Measurements from ENCODE around the gene ST3GAL4.
"Not testable (repeated sequence)": the region's sequence is repeated elsewhere in the genome, so short reads cannot be mapped to it uniquely, and the experiment has no call there.

Gene ST3GAL4, protein sequence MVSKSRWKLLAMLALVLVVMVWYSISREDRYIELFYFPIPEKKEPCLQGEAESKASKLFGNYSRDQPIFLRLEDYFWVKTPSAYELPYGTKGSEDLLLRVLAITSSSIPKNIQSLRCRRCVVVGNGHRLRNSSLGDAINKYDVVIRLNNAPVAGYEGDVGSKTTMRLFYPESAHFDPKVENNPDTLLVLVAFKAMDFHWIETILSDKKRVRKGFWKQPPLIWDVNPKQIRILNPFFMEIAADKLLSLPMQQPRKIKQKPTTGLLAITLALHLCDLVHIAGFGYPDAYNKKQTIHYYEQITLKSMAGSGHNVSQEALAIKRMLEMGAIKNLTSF

DNA sequence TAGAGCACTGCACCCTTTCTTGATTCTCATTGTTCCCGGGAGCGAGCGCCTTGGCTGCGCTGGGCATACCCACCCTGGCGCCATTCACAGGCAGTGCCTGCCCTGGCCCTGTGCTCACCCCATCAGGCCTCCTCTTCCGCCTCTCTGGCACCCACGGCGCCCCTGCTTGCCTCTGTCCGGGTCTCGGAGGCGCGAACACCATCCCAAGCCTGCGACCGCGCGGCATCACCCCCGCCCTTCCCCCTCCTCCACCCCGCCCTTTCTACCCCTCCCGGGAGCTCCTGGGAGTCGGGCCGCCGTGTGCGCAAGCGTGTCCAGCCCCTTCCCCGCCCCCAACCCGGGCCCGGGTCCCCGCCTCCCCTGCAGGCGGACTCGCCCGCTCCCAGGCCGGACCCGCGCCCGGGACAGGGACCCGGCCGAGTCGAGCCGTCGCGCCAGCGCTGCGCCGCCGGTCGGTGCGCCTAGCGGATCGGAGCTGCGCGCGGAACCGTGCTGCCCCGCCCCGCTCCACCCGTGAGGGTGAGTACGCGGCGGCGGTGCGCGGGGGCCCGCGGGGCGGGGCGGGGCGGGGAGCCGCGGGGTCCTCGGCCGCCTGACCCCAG is at the start of gene ST3GAL4:
TSS of gene ST3GAL4 (plus strand) at position 363 of the 602 bp plus-strand sequence. CDS start 50,470 bp downstream, outside the sequence.
- peak; percentile 74 to 98 for DNase-seq

DNA sequence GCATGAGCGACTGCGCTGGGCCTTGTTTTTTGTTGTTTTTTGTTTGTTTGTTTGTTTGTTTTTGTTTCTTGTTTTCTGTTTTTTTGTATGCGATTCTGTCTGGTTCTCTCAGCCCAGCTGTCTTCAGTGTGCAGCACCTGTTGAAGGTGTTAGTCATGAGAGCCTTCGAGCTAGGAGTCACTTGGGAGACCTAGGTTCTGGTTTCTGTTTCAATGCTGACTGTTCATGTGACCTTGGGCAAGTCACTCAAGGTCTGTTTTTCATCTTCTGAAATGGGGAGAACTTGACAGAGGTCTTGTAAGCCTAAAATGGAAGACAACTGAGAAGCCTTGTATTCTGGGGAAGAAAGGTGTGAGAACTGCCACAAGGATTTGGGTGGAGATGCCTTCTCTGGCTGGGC is 49.8 kb upstream of the ST3GAL4 start:
- DNase-seq = no peak

DNA sequence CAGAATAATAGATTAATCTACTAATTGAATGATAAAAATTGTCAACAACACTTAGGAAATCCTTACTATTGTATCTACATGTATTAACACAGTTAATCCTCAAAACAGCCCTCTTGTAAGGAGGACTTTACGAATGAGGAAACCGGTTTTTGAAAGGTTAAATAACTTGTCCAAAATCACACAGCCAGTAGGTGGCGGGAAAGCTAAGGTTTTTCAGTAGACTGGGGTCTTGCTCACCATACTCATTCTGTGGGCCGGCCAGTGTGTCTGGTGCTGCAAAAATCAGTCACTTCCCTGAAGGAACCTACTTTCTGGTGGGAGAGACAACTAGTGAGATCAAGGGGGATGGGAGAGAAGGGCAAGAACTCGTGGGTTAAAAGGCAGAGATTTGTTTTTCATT is 47.8 kb upstream of the ST3GAL4 start:
- DNase-seq = peak; percentile 67 to 84

DNA sequence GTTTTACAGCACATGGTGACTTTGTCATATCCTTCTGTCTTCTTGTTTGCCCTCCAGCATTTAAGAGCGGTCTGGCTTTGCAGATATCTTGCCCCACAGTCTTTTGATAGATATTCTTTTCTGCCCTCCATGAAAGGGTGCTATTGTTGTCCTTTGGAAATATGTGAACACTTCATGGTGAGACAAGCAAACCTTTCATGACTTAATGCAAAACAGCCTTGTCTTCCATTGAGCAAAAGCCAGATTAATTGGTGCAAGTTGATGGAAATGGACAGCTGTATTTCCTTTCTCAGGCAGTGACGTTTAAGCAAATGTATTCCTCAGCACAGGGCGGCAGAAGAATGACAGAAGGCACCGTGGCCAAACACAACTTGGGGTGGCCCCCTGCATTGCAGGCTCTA is 47.2 kb upstream of the ST3GAL4 start:
- DNase-seq = peak; percentile 89 to 95

DNA sequence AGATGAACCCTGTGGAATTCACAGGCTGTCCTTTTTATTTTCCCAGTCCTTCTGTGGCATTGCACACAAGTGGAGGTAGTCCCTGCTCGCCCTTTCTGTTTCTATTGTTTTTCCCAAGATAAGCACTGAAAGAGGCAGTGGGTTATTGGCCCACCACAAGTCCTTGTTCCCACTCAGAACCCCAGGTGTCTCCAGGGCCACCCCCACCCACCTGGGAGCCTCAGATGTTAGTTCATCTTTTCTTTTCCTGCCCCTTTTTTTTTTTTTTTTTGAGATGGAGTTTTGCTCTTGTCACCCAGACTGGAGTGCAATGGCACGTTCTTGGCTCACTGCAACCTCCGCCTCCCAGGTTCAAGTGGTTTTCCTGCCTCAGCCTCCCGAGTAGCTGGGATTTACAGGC is 46.7 kb upstream of the ST3GAL4 start:
- DNase-seq = not testable (repeated sequence)

DNA sequence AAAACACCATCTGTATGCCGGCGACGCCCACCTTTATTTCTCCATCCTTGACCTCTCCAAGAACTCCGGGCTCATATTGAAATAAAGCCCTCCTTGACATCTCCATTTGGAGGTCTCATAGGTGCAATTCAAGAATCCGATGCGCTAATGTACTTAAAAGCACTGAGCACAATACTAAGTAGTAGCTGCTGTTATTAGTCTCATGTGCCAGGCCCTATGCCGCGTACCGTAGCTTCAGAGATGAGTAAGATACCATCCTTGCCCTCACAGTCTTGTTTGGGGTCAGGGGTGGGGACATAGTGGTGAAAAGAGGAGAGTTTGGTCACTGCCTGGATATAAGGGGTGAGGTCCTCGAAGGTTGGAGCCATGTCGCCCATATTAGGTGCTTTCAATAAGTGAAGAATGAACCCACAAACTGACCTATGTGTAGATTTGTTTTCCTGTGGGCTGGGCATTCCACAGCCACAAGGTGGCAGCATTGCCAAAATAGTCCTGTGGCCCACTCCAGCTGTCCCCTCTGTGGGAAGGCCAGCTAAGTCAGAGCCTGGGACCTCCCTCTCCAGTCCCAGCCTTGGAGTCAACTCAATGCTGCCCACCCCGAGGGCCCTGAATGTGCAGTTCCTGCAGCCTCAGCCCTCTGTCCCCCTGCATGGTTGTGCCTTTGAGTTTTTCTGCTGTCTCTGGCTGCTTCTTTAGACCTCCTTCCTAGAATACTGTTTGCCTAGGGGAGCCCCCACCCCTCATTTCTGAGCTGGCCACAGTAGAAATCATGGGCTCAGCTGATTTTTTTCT is 45.1 kb upstream of the ST3GAL4 start:
- DNase-seq = peak; percentile 83 to 94

DNA sequence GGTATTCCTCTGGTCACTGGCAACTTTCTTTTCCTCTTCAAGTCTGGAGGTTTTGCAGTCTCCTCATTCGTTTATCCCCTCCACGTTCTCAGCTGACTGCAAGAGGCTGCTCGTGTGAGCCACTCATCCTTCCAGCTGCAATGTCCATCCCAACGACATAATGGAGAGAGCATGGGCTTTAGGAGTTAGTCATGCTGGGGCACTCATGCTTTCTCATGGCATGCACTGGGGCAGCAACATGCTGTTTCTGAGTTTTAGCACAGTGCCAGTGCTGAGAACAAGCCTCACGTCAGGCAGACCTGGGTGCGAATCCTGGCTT is 44.5 kb upstream of the ST3GAL4 start:
- no peak for DNase-seq

DNA sequence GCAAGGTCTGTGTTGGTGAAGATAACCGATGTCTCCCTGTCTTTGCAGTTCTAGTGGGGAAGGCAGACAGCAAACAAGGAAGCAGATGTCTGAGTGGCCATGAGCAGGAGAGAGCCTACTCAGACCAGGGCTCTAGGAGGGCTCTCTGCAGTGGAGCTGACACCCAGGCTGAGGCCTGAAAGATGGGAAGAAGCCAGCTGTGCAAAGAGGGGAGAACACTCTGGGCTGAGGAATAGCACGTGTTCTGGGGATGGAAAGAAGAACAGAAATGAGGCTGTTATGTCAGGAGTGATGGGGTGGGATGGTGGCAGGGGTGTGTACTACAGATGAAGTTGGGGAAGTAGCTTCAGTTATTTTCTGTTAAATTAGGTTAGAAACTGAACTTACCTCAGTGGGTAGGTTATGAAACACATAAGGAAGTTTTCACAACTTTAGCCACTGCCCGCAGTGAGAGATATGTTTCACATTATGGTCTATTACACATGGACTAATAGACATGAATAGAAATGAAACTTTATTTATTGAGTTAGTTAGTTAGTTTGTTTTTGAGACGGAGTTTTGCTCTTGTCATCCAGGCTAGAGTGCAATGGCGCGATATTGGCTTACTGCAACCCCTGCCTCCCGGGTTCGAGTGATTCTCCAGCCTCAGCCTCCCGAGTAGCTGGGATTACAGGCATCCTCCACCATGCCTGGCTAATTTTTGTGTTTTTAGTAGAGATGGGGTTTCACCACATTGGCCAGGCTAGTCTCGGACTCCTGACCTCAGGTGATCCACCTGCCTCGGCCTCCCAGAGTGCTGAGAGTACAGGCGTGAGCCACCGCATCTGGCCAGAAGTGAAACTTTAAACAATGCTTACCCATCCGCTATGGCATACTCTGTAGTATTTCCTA is 43.8 kb upstream of the ST3GAL4 start:
- no peak for DNase-seq

DNA sequence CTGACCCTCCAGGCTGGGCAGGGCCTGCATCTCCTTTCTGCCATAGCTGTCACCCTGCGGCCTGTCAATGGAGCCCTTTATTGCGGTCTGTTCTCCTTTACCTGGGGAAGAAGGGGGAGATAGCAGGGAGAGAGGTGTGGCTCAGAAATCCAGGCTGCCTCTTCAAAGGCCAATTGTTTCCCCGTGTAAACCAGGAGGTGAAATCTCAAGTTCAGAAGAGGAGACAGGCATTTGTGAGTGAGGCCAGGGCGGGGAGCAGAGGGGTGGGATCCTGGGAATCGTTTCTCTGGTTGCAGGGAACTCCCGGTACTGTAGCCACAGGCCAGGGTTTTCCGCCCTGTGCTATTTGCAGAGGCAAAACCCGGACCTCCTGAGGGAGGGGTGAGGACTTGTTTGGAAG is 42.5 kb upstream of the ST3GAL4 start:
- peak; percentile 62 to 67 for DNase-seq

DNA sequence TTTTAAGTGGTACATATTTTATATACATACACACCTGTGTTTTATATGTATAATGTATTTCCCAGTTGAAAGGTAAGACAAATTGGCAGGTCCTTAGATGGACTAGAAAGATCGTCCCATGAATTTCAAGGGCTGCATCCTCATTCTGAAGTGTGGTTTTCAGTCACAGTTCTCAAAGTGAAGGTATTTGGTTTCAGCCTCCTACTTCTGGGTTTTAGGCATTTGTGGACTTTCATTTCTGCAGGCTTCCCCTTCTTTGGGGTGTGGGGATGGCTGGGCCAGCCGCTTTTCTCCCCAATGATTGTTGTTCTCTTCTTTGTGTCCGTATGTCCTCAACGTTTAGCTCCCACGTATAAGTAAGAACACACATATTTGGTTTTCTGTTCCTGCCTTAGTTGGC is 41.7 kb upstream of the ST3GAL4 start:
- no peak for DNase-seq

DNA sequence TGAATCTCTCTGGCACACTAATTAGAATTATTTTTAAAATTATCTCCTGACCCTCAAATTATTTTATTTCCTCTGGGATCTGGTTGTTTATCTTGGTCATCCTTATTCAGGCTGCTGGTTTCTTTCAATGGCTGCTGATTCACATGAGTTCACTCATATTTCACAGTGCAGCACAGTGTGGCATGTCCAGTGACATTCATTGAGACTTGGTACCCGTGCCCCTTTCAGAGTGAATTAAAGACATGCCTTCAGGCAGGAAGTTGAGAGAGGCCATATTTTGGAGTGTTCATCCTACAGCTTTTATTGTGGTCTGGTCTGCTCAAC is 38.1 kb upstream of the ST3GAL4 start:
- DNase-seq = no peak

DNA sequence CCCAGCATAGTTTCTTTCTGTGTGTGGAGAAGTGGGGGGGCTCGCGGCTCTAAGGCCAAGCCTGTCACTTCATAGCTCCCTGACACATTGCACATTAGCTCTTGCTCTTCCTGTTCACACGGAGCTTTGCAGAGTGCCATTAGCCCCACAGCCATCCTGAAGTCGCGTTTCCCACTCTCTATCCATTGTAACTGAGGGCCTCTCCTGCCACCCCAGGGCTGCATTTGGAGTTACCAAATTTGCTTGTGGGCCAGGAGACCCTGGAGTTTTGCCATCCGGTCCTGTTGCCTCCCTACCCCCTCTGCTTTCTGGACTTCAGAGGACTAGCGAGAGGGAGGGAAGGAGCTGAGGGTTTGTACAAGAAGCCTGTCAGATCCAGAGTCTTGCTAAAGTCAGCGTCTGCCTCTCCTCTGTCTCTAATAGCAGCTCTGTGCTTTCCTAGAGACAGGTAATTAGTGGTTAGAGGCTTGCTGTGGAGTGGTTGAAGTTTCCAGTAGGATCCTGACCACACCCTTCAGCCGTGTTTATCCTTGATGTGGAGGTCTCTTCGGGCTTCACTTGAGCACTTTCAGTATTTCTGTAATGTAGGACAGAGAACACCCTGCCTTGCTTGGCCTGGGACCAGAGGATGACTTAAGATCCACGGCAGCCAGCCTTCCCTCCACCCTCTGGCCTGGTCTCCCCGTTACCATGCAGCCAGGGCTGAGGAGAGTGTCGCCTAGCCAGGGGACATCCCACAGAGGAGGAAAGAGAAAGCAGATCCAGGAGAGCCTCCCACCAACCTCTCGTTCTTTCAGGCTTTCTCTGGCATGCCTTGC is 37.5 kb upstream of the ST3GAL4 start:
- peak; percentile 17 to 40 for DNase-seq

DNA sequence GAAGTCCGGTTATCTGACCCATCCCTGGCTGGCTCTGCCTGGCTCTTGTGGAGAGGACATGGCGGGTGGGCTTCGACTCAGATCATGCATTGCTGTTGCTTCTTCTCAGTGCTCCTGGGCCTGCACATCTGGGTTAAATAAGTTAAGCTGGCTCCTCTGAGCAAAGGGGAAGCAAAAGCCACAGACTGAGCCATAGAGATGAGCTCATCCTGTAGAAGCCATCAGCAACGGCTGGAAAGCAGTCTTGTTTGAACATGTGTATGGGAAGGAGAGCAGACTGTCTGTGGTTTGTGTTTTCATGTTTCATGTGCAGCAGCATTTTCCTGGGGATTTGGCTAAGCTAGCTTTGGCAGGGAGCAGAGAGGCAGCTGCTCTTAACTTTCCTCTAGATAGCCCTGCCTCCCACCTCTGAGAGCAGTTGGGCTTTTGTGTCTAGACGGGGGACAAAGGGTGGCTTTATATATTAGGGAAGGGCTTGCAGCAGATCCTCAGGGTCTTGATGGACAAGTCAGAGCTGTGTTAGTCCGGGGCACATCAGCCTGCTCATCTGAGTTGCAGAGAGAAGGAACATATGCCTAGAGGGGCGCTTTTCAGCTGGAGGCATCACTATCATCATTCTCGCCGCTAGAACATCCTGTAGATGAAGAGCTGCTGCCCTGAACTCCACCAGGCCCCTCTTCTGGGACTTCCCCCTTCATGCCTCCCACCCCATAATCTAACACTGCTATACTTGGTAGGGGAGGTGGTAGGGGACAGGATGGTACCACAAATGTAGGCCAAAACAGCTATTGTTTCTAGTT is 36.7 kb upstream of the ST3GAL4 start:
- DNase-seq = peak; percentile 31 to 44

DNA sequence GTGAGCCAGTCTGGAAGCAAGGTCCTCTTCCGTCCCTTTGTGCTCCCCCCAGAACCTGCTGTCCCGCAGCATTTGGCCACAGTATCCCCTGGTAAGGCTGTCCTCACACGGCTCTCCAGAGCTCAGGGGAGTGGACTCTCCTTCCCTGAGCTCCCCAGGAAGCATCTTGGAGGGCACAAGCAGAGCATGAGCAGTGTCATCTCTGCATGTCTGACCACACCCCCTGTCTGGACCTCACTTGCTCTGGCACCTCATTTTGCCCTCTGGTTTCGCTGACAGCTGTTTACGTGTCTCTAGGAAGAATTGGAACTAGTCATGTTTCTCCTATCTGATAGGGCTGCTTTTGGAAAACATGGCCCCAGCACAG is 36.1 kb upstream of the ST3GAL4 start:
- no peak for DNase-seq

DNA sequence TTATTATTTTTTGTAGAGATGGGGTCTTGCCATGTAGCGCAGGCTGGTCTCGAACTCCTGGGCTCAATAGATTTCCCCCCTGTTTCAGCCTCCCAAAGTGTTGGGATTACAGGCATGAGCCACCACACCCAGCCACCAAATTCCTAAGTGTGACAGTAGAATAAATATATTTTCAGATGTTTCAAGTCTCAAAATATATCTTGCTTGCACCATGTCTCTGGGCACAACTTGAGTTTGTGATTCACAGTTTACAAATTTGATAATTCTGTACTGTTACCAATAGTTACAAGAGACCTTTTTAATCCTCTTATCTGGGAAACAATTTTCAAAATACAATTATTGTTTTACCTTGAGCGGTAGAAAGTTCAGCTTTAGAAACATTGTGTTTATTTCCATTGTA is 32.5 kb upstream of the ST3GAL4 start:
- no peak for DNase-seq

DNA sequence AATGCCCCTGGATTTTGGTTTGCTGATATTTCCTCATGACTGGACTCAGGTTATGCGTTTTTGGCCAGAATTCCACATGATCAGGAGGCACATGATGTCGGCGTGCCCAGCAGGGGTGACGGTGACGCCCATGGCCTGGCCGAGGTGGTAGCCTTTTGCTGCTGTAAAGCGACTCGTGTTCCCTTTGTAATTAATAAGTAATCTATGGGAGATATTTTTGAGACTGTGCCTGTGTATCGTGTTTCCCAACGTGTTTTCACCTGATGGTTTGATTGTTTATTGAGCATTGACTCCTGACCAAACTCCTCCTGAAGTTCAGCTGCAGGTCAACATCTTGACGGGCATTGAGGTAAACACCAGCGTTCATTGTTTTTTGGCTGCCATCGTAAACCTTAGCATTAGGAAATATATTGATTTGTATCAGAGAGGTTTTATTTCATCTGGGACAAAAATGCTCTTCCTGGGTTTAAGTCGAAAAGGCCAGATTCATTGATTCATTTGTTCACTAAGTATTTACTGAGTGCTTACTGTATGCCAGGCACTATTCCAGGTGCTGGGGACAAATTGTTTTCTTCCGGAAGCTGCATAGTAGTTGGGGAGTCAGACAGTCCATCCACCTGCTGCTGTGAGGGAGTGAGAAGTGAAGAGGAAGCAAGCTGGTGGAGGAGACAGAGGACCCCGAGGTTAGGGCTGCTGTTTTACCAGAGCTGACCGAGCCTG is 28.0 kb upstream of the ST3GAL4 start:
- DNase-seq = no peak

DNA sequence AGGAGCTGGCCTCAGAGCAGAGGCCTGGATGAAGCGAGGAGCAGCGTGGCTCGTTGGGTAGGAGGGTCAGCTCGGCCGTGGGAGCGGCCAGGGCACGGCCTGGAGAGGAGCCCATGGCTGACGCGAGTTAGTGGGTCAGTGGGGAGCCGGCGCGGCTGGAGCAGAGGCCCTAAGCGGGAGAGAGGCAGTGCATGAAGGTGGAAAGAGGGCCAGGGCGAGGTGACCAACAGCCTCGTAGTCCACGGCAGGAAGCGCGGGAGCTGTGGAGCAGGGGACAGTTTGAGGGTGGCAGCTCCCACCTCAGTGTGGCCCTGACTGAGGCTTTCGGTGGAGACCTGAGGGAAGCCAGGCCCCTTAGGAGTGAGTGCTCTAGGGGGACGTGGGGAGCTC is 27.5 kb upstream of the ST3GAL4 start:
- DNase-seq = no peak

DNA sequence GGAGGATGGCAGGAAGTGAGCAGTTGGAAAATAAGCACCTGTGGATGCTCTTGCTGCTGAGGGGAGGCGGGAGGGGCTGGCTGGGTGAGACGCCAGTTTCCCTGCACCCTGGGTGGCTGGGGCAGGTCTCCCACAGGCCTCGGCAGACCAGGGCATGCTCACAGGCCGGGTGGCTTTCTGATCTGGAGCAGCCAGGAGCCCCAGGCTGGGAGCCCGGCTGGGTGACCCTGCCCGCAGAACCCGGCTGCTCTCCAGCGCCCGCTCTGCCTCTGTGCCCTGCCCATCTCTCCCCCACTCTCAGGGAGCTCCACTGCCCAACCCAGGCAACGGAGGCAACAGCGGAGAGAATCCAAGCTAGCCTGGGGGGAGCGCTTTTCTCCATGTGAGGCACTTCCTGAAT is 27.0 kb upstream of the ST3GAL4 start:
- no peak for DNase-seq

DNA sequence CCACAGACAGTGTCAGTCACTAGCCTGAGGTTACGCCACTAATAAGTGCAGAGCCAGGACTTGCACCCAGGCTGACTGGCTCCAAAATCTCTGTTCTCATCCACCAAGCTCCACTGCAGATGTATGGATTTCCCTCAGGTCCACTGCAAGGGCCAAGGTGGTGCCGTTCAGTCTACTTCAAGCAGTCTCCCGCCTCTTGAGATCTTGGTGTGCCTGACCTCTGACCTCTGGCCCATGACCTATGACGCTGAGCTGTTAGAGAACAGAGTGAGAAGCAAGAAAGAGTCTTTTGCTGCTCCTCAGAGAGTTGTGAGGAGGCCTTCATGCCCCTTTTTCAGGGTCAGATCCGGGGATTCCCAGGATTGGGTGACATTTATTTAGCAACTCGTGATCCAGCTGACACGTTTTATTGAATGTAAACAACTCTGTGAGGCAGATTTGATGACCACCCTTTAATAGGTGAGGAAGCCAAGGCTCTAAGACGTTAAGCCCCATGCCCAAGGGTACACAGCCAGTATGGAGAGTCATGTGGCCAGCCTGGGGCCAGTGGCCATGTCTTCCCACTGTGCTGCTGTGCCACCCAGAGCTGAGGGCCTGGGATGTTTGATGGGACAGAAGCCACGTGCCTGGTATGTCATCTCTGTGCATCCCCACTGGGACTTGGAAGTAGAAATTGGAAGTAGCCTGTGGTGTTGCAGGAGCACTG is 26.4 kb upstream of the ST3GAL4 start:
- DNase-seq = no peak

DNA sequence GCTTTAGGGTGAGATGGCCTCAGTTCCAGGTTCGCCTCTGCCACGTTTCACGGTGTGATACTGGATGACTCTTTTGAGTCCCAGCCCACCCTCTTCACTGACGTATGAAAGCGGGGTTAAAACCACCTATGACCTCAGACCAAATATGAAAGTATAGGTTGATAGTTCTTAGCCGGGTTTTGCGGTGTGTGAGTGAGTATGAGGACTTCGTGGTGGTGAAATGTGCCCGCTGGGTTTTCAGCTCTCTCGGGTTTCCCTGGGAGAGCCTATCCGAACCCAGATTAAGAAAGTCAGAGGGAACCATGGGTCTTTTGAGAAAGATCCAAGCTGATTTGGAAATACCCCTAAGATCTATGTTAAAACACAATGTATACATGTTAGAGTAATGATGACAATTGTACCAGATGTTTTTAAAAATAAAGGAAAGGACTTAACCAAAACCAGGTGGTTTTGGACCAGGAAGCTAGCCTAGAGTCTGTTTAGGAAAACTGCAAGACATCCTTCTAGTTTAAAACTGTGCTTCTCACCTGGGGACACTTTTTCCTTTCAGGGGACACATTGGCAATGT is 25.8 kb upstream of the ST3GAL4 start:
- DNase-seq = no peak

Data from NCI-H526 (cell line).